GM19023 (cell line): ENCODE results near the gene CXCL14.
"Not testable (repeated sequence)": the region's sequence is repeated elsewhere in the genome, so short reads cannot be mapped to it uniquely, and the experiment has no call there.

Experiments used
- ATAC-seq: cut with Tn5 transposase; IDR thresholded peaks from one replicate; pipeline ENCODE4 v1.9.1; 2021; ENCODE audit warnings: mild to moderate bottlenecking, moderate library complexity; ENCODE audit not compliant: unreplicated experiment

Gene CXCL14

DNA sequence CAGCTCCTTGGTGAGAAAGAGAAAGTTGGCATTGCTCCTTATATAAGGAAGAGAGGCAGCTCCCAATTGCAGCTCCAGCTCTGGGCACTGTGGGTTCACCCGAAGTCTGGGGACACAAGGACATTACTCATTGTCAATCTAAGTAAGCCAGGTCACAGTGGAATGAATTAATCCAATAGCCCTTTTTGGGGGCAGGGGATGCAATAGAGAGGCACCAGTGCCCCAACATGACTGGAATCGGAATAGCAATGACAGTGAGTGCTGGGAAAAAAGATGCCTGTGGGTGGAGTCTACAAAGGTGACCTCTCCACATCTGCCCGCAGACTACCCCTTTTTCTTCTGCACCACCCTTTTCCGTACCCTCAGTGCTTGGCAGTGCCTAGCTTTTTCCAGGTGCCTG lies 31.9 kb downstream of the CXCL14 start:
- no peak for ATAC-seq

DNA sequence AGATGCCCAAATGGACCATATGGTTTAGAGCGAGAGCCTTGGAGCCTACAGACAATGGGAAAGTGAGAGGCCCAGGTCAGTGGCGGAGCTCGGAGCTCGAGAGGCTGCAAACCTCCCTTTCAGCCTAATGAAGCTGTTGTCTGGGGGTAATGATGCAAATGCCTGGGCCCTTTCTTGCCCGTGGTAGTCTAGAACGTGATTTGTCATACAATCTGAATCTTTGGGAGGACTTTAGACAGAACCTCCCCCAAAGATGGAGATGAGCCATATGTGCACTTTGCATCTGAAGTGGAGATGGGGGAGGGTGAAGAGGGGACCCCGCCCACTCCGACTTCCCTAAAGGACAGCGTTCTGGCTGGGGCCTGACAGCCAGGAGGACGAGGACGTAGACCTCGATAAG lies 32.7 kb downstream of the CXCL14 start:
- no peak for ATAC-seq

DNA sequence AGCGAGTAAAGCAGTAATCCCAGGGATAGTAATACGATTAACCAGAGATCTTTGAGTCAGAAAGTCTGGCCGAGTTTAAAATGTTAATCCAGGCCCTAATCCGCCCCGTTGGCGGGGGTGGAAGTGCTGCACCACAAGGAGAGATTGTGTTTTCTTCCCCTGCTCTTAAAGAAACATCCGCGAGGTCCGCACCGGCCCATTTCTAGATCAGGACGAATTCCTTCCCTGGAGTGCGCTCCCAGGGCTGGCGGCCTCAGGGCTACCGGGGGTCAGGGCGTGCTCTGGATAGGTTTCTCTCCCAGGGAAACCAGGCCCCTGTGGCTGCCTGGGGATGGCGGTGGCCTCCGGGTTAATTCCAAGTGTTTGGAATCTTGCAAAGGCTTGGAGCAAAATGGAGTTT lies 33.7 kb downstream of the CXCL14 start:
- ATAC-seq, result no peak

DNA sequence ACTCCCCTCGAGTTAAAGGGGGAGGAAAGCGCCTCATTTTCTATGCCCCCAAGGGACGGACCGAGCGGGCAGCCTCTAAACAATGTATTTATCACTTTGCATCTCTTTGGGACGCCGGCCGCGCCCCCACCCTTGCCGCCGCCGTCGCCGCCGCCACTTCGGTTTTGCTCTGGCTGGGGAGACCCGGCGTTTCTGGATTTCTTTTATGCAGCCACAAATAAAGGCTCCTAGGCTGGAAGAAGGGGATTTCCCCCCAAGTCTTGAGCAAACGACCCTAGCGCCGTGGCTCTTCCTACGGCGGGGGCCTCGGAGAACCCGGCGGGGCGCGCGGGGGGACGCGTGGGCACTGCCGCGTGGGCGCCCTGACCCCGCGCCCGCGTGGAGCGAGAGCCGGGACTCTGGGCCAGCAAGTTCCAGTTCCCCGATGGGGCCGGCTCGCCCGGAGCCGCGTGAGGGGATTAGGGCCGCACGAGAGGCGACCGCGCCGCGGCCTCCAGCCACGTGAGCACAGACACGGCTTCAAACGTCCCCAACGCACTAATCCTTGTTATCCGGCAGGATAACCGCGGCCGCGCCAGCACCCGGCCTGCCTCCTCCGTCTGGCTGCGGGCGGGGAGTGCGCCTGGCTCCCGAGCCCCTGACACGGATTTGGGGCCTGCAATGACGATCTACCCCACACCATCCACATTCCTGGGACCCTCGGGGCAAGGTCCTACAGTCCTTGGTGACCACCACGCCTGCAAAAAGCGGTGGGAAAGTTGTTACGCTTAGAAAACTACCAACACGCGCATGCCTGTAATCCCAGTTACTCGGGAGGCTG lies 35.1 kb downstream of the CXCL14 start:
- no peak for ATAC-seq

DNA sequence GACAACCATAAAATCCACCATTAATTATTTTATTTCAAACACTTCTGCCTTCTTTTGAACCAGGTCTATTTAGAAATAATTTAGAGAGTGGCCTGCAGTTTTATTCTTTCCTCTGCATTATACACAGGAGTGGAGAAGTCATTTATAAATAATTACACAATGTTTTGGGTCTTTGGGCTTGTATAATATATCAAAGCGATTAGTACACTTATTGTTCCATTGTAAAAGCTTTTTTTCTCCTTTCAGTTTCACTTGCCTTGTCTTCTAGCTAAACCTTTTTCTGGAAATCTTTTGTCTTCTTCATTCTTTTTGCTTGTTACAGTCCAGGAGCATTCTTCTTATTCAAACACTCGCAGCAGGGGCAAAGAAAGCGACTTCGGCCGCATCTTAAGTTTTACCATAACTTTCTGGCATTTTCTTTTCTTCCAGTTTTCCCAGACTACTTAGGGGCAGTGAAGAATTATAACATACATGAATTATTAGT lies 35.7 kb downstream of the CXCL14 start:
- no peak for ATAC-seq

DNA sequence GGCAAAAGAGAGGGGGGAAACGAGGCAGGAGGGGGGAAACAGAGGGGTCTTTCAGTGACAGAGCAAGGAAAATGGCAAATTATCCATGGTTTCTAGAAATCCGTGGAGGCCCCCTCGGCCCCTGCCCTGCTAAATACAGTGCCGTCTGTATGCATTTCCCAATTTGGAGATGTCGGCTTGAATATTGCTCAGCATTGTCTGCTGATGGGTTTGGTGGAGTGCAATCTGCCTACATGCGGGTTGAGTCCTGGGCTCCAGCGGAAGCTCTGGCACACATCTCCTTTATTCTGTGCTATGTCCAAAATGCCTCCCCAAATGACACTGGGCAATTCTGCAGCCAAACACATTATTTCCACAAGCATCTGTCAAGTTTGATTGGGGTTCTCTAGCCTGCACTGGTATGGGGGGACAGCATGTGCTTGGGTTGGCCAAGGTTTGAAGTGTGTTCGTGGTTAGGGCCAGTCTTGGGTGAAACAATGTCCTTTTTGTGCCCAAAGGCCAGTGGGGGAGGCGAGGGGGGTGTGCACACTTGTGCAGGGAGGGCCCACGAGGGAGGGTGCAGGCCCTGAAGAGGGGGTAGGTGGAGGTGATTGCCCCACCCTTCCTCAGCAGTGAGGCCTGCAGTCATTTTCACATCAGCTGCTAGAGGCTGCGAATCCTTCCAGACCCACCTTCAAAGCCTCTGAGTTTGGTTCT lies 36.8 kb downstream of the CXCL14 start:
- ATAC-seq, result no peak

DNA sequence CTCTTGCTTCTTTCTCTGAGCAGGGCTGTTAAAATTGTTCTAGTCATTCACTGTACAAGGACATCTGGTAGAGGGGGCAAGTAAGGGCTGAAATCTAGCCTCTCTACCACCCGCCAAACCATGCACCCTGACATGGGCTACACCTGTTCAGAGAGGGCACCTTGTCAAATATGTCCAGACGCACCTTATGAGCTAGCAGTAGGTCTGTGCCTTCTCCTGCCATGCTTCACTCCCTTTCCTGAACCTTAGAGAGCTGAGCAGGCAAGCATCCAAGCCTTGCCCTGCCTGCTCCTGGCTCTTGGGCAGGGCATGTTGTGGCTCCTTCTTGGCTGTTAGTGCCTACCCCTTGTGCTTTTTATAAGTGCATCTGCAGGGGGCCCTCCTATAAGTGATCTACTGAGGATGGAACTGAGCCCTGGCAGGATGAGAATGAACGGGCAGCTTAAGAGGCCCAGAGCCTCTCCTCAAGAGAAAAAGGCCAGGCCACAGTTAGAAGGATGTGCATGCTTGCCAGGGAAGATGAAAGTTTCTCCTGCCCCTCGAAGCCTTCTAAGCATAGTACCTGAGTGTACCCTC lies 39.3 kb downstream of the CXCL14 start:
- ATAC-seq, result no peak

DNA sequence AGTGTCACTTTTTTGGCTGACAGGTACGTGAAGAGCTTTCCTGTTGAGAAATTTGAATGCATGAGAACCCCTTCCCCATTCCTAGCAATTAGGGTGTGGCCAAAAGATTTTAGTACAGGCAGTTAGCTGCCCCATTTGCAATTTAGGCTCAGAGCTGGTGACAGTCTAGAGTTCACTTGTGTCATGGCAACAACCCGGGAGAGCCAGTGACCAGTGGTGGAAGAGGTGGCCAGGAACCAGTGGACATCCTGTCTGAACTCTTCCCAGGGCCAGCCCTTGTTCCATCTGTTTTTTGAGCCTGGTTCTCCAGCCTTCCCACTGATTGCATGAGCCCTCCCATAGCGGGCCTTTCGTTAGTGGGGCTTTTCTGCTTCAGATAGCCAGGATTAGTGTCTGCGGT lies 40.5 kb downstream of the CXCL14 start:
- ATAC-seq, result no peak

DNA sequence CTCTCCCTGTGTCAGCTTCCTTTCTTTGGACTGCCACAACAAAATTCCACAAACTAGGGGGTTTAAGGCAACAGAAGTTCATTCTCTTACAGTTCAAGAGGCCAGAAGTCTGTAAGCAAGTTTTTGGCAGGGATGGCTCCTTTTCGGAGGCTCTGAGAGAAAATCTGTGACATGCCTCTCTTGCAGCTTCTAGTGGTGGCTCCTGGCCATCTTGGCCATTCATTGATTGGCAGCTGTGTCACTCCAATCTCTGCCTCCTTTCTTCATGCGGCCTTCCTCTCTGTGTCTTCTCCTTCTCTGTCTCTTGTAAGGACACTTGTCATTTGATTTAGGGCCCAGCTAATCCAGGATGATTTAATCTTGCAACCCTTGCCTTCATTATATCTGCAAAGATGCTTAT lies 41.0 kb downstream of the CXCL14 start:
- no peak for ATAC-seq

DNA sequence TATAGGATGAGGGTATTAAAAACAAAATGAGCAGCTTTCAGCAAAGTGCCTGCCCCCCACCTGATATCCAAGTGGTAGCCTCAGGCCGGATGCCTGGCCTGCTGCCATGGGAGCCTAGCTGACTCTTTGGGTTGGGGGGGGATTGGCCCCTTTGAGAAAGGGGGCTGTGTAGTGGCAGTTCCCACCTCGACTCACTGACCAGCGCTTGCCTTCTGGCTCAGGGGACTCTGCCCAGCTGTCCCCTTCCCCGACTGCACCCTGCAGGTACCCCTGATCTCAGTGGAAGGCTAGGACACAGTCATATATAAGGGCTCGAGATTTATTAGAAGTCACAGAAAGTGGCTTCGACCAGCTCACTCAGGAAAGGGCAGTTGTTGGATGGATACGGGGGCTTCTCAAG lies 41.5 kb downstream of the CXCL14 start:
- ATAC-seq, result no peak

DNA sequence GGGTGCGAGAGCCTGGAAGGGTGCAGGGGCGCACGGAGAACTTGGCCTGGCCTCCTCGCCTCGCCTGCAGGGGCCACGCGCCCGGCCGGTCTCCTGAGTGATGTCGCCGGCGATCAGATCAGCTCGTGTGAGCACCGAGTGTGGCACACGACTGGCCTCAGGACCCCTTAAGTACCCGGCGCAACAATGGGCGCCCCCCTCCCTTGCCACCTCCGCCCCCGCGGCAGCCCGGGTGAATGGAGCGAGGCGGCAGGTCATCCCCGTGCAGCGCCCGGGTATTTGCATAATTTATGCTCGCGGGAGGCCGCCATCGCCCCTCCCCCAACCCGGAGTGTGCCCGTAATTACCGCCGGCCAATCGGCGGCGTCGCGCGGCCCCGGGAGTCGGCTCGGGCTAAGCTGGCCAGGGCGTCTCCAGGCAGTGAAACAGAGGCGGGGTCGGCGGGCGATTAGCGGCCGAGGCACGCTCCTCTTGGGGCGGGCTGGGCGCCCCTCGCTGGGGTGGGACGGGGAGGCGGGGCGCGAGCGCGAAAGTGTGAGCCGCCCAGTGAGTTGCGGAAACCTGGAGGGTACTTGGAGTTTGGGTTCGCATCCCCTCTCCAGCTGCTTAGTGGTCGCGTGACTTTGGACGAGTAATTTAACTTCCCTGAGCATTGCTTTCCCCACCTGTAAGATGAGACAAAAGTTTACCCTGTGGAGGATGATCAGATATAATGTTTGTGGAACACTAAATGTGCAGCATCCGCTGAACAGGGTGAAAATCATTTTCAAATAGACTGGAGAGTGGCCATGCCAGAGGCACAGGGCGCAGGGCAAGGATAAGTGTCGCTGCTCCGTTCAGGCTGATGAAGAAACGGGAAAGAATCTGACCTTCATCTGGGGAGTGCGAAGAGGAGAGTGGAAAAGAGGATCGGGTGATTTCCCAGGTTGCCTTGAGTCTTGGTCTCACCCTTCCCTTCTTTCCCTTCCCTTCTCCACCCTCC lies 42.7 kb downstream of the CXCL14 start, which contains the start of gene NEUROG1:
Gene NEUROG1, minus strand, starts transcription at position 145 of the 982 bp plus-strand sequence. CDS start 274 bp downstream, outside the sequence.
- ATAC-seq, result no peak

DNA sequence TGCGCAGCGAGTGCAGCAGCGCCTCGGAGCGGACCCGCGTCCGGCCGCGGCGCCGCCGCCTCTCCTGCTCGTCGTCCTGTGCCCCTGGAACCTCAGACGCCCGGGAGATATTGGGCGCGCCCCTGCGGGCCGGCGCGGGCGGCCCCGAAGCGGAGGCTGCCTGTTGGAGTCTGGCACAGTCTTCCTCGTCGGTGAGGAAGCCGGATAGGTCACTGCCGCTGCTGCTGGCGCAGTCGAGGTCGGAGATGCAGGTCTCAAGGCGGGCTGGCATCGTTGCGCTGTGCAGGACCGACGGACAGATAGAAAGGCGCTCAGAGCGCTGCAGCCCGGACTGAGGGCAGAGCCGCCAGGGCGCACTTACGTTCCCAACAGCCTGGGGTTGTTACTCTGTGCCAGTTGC lies 43.4 kb downstream of the CXCL14 start:
- no peak for ATAC-seq

DNA sequence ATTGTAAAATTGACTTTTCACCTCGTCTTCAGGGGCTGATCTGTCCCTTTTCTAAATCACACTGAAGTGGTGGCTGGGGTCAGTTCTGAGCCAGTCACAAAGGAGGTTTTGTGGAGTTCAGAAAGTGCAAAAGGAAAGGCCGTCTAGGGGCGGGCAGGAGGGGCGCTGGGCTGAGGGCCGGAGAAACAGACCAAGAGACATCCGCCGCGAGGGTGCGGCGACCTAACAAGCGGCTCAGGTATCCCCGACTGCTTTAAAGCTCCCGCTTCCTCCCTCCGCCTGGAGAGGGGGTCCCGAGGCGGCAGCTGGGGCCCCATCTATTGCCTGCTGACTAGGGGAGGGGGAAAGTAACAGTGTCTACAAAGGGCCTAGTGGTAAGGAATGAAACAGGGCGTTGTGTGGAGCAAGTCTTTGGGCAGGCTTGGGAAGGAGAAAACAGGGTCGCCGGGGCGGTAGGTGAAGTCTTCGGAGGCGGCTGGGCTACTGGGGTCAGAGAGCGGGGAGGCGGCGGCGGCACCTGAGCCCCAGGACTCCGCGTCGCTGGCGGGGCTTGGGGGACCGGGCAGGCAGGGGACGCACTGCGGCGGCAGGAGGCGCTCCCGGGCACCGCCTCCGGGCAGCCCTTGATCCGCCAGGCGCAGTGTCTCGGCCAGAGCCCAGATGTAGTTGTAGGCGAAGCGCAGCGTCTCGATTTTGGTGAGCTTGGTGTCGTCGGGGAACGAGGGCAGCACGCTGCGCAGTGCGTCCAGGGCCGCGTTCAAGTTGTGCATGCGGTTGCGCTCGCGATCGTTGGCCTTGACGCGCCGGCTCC lies 44.0 kb downstream of the CXCL14 start:
- ATAC-seq, result no peak

DNA sequence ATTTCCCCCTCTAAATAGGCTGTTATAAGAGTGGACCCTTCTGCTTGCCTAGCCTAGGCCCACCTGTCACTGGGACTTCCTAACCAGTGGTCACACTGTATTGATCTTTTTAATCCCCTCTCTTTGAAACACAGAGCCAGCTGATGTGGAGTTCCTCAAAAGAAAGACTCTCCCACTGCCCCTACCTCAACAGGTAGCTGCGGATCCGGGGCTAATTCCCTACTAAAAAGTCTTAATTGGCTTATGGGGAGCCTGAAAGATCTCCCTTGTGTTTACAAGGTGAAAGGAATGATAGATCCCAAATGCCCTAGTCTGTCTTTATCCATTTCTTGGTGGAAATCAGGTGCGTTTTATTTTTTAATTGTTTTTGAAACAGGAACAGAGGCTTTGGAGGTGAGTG lies 45.0 kb downstream of the CXCL14 start:
- no peak for ATAC-seq

DNA sequence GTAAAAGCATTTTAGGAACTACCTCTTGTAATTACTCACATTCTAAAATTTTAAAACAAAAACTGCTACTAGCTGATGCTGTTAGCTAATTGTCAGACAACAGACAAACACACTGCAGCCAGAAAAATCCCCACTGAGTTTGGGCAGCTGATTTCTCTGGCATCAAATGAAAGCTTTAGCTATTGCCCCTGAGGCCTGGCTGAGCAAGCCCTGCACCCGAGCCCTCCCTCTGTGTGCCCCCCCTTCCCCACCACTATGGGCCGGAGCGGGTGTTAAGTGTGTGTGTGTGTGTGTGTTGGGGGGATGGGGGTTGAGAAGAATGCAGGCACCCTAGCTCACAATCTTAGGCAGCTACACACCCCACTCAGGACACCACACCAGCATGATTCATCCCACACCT lies 45.5 kb downstream of the CXCL14 start:
- no peak for ATAC-seq

DNA sequence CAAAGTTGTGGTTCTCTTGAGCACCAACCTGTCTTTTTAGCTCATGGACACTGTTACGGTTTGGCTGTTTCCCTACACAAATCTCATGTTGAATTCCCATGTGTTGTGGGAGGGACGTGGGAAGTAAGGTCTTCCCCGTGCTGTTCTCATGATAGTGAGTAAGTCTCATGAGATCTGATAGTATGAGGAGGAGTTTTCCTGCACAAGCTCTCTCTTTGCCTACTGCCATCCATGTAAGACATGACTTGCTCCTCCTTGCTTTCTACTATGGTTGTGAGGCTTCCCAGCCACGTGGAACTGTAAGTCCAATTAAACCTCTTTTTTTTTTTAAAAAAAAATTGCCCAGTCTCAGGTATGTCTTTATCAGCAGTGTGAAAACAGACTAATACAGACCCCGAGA lies 49.2 kb downstream of the CXCL14 start:
- not testable (repeated sequence) for ATAC-seq

DNA sequence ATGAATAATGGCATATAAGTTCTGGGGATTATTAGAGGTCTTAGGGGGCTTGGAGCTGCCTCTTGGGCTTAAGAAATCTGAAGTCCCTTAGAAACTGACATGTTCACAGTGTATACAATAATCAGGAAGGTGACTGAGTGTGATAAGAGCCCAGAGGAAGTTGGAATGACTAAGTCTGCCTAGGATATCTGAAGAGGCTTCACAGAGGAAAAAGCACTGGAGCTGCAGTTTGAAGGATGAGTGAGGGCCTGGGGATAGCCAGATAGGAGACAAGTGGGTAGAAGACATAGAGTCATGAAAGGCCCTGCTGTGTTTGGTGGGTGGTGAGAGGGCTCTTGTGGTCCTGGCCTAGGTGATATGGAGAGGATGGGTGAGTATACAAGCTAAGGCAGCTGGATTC lies 51.9 kb downstream of the CXCL14 start:
- no peak for ATAC-seq

DNA sequence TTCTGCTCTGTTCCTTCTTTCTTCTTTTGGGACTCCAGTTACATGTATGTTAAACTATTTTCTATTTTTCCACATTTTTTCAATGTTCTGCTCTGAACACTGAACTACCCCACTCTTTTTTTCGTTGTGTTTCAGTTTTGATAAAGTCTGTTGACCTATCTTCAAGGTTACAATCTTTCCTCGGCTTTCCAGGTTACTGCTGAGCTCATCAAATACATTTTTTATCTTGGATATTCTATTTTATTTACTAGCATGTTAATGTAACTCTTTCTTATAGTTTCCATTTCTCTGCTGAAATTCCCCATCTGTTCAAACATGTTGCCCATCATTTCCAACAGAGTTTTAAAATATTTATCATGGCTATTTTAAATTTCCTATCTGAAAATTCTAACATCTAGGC lies 56.8 kb downstream of the CXCL14 start:
- ATAC-seq, result no peak
